Measurements from ENCODE around the gene FBXW8. TPM values are rescaled to one million over a fixed set of nuclear protein-coding genes. Genes with fewer than 3 reads are reported as not detected.

The FBXW8 gene
- polyA plus RNA-seq, 12 donors, result 10.9 to 20.4 (median 14.7) TPM; not detected in 1

GRCh38 chr12:117036547-117036946 is 125.8 kb downstream of the FBXW8 start:
- DNase-seq, result no peak

GRCh38 chr12:117037289-117038022 is 126.7 kb downstream of the FBXW8 start:
- DNase-seq, result no peak

GRCh38 chr12:117038023-117038680 is 127.4 kb downstream of the FBXW8 start:
- no peak for DNase-seq

- DNase-seq, result no peak
Measured at GRCh38 chr12:117038919-117039318, 128.2 kb downstream of the FBXW8 start.

- no peak for DNase-seq
Measured at GRCh38 chr12:117039891-117040309, 129.2 kb downstream of the FBXW8 start.

GRCh38 chr12:117040496-117040895 is 129.7 kb downstream of the FBXW8 start:
- DNase-seq, result no peak

GRCh38 chr12:117041798-117042170 is 131.0 kb downstream of the FBXW8 start:
- DNase-seq, result no peak

- no peak for DNase-seq
Measured at GRCh38 chr12:117042171-117042842, 131.6 kb downstream of the FBXW8 start.

GRCh38 chr12:117042862-117043261 is 132.1 kb downstream of the FBXW8 start:
- DNase-seq, result no peak

GRCh38 chr12:117044311-117044710 is 133.6 kb downstream of the FBXW8 start:
- DNase-seq, result no peak

- no peak for DNase-seq
Measured at GRCh38 chr12:117044790-117045159, 134.0 kb downstream of the FBXW8 start.

- DNase-seq, result no peak
Measured at GRCh38 chr12:117045160-117046010, 134.6 kb downstream of the FBXW8 start.

GRCh38 chr12:117046011-117046369 is 135.2 kb downstream of the FBXW8 start:
- no peak for DNase-seq

GRCh38 chr12:117046425-117046824 is 135.7 kb downstream of the FBXW8 start:
- DNase-seq, result no peak

- no peak for DNase-seq
Measured at GRCh38 chr12:117046861-117047530, 136.2 kb downstream of the FBXW8 start.

GRCh38 chr12:117047810-117048584 is 137.2 kb downstream of the FBXW8 start:
- no peak for DNase-seq

GRCh38 chr12:117048585-117048904 is 137.8 kb downstream of the FBXW8 start:
- DNase-seq, result no peak

GRCh38 chr12:117049295-117049694 is 138.5 kb downstream of the FBXW8 start:
- DNase-seq, result no peak

GRCh38 chr12:117050060-117050459 is 139.3 kb downstream of the FBXW8 start:
- DNase-seq, result no peak

- no peak for DNase-seq
Measured at GRCh38 chr12:117051380-117051779, 140.6 kb downstream of the FBXW8 start.
